HG02943 (cell line): ENCODE measurements around the gene GSTK1.
"Not testable (repeated sequence)": the region's sequence is repeated elsewhere in the genome, so short reads cannot be mapped to it uniquely, and the experiment has no call there.

Experiments used
- ATAC-seq: cut with Tn5 transposase; IDR thresholded peaks from one replicate; pipeline ENCODE4 v1.9.1; 2021; ENCODE audit warnings: mild to moderate bottlenecking, low read depth, moderate library complexity; ENCODE audit not compliant: unreplicated experiment

Gene GSTK1

DNA sequence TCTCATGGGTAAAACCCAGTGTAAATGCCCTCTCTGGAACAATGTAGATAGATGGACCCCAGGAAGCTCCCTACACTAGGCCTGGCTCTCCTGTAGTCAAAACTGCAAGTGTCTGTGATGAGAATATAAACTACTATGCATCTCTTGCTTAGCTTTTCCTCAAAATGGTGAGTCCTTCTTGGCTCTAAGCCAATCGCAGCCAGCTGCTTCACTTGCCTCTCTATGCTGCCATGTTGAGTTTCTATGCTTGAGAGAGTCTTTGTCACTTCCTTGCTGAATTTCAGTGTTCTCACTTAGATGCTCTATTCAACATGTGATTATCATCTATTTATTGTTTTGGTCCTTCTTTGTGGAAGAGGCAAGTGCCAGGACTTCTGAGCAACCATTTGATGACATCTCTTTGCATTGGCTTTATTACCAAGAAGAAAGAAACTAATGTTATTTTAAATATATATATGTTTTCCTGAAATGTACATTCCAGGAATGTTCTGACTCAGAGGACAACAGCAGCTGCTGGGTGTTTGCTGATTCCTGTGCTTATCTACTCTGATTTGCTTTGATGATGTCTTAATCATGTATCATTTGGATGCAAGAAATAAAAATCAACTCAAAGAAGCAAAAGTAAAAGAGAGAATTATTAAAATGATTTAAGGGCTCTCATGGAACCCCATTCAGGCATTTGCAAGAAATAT is 24.8 kb upstream of the GSTK1 start:
- ATAC-seq = no peak

DNA sequence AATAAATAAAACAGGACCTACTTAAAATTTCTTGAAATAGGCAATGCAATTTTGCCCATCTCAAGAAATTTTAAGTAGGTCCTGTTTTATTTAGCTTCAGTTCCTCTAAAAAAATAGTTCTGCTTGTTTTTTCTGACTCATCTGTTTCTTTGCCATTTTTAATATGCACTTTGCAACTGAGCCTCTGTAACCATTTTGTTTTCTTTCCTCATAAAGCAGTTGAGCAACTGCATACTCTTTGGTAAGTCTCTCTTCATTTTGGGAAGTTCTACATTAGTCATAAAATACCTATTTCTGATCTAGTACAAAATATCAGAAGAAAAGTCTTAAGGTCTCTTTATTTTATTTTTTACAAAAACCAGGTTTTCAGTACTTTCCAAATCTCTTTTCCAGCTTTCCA is 23.4 kb upstream of the GSTK1 start:
- ATAC-seq = no peak

DNA sequence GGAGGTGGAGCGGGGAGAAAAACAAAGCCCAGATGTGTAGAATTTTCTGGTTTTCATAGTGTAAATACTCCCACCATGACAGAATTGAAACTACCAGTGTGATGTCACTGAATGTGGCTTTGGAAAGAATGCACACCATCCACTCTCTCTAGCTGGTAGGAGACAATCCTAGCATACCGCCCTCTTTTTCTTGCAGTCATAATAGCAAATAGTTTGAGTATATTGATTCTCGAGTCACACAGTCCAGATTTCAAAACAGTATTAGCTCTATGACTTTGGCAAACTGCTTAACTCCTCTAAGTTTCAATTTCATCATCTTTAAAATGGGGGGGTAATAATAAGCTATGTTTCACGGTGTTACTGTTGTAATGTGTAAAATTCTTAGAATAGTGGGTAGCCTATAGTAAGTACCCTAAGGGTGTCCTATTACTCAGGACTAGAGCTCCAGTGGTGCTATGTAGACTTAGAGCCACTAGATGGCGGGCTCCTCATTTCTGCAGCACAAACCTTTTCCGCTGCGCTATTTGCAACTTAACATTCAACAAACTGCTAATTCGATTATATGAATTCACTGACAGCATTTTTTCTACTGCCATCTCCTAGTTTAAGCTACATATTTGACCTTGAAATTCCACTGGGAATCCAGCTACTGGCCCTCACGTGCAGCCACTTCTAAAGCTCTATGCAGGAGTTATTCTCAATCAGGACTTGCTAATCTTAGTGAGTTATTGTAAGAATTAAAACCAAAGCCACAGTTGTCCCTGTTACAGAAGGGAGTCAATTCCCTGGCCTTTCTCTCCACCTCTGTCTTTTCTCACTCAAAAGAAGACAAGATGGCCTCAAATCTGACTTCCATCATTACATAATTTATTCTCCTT is 22.7 kb upstream of the GSTK1 start:
- peak; percentile 93 for ATAC-seq

DNA sequence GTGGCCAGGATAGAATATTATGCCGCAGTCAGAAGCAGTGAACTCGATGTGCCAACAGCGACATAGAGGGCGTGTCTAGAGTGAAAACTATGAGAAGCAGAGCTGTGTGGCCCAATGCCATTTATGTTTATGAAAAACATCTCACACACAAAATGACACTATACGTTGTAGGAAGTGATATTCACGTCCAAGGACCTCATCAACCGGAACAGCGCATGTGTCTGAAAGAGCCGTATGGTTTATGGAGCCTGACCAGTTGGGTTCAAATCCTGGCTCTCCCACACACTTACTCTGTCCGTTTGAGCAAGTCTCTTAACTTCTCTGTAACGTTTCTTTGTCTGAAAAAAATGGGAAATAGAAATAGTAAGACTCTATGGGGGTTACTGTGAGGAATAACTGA is 20.9 kb upstream of the GSTK1 start:
- no peak for ATAC-seq

DNA sequence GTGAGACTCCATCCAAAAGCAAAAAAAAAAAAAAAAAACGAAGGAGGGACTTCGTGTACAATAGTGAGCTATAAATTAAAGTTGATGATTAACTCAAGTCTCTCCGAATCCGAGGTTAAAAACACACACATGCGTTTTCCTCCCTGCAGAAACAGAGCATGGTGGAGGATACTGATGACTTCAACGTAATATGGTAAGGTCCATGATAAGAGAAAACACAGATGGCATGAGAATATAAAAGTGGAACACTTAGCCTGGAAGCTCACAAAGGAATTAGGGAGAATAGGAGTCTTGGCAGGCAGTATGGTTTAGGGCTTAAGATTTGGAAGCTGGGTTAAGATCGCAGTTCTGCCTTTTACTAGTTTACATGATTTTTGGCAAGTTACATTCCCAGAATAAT is 20.1 kb upstream of the GSTK1 start:
- no peak for ATAC-seq

DNA sequence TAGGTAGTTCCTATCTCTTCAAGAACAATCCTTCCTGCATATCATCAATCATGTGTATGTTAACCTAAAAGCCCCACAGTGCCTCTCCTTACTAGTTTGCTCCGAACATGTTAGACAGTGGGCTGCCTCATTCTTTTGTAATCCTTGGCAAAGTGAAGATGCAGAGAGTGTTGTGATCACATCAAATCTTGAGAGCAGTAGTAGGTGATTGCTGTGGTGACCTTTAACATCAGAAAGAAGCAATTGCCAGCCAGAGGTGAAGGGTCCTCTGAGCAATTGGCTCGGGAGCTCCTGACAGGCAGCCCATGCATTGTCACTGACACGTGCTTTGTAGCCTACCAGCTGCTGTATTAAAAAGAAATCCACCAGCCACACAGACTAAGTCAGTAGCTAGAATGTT is 19.6 kb upstream of the GSTK1 start:
- no peak for ATAC-seq

DNA sequence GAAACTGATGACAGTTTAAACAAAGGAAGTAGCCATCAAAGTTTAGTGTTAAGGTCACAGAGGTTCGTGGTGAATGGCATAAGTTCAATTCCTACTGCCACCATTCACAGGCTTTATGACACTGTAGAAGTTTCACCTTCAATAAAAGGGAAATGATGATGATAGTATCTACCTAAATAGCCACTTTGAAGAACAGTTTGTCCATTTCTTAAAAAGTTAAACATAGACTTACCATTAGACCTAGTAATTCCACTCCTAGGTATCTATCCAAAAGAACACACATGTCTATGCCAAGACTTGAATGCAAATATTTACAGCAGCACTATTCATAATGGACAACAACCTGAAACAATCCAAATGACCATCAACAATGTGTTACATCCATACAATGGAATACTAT is 18.9 kb upstream of the GSTK1 start:
- ATAC-seq = no peak

DNA sequence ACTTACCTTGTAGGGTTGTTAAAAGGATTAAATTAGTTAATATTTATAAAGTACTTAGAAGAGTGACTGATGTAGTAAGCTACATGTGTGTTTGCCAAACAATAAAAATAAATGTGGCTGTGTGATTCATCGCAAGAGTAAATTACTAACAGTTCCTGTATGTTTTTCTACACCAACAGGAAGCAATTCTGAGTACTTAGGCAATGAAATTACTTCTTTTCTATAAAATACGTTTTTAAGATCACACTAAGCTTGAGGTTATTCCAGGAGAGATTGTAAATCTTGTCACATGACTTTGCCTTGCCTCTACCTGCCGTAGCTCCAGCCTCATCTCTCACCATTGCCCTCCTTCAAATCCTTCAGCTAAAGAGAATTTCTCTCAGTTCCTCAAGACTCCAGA is 18.1 kb upstream of the GSTK1 start:
- no peak for ATAC-seq

DNA sequence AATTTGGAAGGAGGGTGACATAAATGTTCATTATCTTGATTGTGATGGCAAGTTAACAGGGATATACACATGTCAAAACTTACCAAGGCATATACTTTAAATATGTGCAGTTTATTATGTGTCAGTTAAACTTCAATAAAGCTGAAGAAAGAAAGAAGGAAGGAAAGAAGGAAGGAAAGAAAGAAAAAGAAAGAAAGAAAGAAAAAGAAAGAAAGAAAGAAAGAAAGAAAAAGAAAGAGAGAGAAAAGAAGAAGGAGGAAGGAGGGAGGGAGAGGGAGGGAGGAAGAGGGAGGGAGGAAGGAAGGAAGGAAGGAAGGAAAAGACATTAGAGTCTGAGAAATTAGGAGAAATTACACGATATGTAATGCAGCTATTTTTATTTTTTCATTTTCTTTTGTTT is 15.9 kb upstream of the GSTK1 start:
- ATAC-seq = no peak

DNA sequence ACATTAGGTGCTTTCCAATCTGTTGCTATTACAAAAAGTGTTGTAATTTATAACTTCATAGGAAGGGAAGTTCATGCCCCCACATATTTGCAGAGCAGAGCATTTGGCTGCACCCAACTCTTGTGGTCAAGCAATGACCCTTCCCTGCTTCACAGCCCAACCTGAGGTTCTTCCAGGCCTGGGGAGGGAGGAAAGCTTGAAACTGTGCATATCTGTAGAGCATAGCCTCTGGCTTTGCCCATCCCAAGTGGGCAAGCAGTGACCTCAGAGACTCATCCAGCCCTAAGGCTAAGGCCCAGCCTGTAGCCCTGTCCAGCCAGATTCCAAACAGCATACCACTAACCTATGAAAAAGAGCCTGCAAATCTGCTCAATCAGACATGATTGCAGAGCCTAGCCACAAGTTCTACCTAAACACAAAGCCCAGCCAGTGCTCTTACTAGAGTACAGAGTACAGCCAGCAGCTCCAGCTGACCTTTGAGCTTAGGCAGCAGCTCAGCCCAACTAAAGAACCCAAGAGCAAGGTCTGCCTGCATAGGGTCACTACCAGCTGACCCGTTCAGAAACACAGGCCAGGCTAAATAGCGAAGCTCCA is 14.4 kb upstream of the GSTK1 start:
- ATAC-seq = no peak

DNA sequence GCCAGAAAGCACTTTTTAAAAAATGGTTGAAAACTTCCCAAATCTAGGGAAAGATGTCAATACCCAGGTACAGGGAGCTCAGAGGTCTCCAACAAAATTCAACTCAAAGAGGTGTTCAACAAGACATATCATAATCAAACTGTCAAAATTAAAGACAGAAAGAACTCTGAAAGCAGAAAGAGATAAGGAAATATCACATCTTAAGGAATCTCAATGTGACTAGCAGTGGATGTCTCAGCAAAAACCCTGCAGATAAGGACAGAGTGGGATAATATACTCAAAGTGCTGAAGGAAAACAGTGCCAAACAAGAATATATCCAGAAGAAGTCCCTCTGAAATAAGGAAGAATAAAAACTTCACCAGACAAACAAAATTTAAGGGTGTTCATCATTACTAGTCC is 13.0 kb upstream of the GSTK1 start:
- ATAC-seq = no peak

DNA sequence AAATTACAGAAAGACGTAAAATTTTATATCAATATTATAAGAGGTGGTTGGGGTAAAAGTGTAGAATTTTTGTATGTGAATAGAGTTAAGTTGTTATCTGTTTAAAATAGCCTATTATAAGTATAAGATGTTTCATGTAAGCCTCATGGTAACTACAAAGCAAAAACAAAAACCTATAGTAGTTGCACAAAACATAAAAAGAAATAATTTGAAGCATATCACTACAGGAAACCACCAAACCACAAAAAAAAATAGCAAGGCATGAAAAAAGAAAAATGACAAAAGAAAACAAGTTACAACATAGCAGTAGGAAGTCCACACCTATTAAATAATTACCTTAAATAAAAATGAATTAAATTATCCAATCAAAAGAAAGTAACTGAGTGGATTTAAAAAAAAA is 12.4 kb upstream of the GSTK1 start:
- no peak for ATAC-seq

DNA sequence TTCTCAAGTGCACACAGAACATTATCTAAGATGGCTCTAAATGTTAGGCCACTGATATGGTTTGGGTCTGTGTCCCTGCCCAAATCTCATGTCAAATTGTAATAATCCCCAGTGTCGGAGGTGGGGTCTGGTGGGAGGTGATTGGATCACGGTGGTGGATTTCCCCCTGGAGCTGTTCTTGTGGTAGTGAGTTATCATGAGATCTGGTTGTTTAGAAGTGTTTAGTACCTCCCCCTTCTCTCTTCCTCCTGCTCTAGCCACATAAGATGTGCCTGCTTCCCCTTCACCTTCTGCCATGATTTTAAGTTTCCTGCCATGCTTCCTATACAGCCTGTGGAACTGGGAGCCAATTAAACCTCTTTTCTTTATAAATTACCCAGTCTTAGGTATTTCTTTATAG is 11.2 kb upstream of the GSTK1 start:
- ATAC-seq = no peak

DNA sequence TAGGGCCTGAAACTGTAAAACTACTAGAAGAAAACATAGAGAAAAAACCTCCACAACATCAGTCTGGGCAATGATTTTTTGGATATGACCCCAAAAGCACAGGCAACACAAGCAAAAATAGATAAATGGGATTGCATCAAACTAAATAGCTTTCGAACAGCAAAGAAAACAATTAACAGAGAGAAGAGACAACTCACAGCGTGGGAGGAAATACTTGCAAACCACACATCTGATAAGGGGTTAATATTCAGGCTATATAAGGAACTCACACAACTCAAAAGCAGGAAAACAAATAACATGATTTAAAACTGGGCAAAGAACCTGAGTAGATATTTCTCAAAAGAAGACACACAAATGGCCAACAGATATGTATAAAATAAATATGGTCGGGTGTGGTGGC is 7.7 kb upstream of the GSTK1 start:
- ATAC-seq = no peak

DNA sequence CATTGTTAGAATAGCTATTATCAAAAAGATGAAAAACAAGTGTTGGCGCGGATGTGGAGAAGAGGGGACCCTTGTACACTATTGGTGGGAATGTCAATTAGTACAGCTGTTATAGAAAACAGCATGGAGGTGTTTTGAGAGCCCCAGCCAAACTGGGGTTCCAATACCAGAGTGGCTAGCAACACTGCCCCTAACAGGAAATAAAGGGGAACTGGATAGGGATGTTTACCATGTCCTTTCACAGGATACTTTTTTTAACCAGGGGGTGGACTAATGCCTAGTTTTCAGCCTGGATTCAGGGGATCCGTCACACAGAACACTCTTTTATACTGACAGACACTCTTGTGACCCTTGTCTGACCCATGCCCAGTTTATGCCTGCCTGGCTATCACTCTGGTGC is 6.9 kb upstream of the GSTK1 start:
- ATAC-seq = no peak

DNA sequence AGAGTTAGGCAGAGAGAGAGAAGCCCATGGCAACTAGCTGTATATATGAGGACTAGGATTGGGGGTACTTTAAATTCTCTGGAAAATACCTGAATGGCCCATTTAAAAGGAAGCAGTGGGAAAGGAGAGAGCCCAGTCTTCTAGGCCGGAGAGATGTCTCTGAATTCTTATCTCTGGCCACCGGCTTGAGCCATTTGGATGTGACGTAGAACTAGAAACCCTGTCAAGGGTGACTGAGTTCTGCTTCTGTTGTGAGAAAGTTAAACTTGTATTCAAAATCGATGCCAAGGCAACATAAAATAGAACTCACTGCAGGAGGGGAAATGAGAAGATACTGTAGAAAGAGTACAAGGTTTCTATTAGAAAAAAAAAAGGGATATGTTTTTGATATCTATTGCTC is 6.3 kb upstream of the GSTK1 start:
- peak; percentile 69 for ATAC-seq

DNA sequence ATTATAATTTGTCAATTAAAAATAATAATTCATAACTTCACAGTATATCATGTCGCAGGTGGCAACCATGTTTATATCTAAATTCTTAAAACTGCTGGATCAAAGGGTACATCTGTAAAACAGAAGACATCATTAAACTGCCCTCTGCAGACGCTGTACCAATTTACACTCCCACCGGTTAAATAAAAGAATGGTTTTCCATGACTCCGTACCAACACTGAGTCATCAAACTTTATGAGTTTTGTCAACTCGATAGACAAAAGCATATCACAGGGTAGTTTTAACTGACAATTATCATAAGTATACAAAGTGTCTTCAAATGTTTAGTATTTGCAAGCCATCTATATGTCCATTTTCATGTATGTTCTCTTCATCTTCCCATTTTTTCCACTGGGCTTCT is 5.7 kb upstream of the GSTK1 start:
- no peak for ATAC-seq

DNA sequence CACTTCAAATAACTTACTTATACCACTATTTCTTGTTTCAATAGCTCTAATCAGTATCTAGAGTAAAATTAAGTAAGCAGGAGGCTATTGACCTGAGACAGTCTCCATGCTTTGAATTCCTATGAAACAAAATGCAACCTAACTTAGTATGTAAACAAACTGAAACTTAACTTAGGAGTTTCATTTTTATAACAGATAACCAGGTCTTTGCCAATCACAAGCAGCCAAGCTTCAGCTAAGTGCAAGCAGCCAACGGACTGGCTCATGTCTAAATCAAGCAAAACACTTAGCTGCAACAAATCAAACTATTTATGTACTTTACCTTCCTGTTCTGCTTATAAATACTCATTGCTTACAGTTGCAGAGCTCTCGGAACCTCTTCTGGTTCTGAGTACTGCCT is 4.4 kb upstream of the GSTK1 start:
- peak; percentile 39 for ATAC-seq

DNA sequence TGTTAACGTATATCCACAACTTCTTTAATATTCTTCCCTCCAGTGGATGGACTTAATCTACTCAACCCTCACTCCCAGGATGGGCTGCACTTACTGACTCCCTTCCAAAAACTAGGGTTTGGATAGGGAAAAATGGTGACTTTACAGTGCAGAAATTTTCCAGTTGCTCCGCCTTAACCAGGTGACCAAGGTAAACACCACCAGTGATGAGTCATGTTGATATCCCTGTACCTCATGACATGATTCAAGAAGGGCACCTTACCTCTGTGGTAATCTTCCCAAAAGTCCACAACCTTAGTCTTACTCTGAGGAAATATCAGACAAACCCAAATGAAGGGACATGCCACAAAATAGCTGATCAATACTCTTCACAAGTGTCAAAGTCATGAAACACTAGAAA is 3.5 kb upstream of the GSTK1 start:
- no peak for ATAC-seq

DNA sequence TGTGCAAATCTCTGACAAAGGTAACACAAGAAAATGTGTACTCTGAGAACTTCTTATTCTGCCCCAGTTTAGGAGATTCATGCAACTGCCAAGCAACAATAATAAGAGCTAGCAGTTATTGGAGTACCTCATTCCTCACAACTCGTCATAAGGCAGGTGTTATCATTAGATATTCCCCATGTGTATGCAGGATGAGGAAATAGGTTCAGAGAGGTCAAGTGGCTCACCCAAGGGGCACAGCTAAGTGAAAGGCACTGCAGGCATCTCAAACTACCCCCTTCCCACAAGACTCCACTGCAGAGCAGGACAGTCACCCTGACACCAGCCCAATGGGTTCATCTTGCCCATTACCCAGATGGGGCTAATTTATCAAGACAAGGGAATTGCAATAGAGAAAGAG is 1.3 kb upstream of the GSTK1 start:
- no peak for ATAC-seq

DNA sequence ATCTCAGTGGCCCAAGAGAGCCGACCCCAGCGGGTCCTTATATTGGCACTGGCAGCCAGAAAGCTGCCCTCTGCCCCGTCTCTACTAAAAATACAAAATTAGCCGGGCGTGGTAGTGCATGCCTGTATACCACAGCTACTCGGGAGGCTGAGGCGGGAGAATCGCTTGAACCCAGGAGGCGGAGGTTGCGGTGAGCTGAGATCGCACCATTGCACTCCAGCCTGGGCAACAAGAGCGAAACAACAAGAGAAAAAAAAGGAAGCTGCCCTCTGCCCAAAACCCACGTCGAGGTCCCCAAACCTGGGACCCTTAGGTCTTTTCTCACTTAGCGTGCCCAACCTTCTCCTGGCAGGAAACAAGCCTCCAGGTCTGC is 941 bp downstream of the GSTK1 start:
- ATAC-seq = not testable (repeated sequence)
